Measurements from ENCODE around the gene MMP27. TPM values are rescaled to one million over a fixed set of nuclear protein-coding genes. Genes with fewer than 3 reads are reported as not detected.

Gene MMP27
- total and polyA plus RNA-seq, 2 donors (not counting 1 experiment from before 2014, with no cell fraction given), result not detected

- H4K20me1 ChIP-seq (ENCODE audit: control insufficient read depth, insufficient read depth, low read length, poor library complexity, severe bottlenecking), result no peaks in the 10 kb centered on the region
- ChIA-PET POLR2A (no interaction called here), CTCF (no interaction called here)
- Mint-ChIP-seq H3K27ac (no peak overlapping the region), H3K27me3 (peaks cover 35% of the 10 kb centered on the region), H3K4me1 (no peaks in the 10 kb centered on the region), H3K9me3 (ENCODE audit: insufficient read depth) (no peaks in the 10 kb centered on the region), H3K4me3 (no peak overlapping the region)
- no peak overlapping the region for H3K4me2 ChIP-seq (replicated peaks; ENCODE audit: low read depth, low read length, poor library complexity, severe bottlenecking)
- no peaks in the 10 kb centered on the region for H3K4me1 ChIP-seq (ENCODE audit: control insufficient read depth in 2 of 2, insufficient read depth in 2 of 2, low read length in 2 of 2)
- no peaks in the 10 kb centered on the region for H3K79me2 ChIP-seq (ENCODE audit: control insufficient read depth, insufficient read depth, low read length)
- H3K4me3 ChIP-seq (ENCODE audit: control extremely low read depth in 1 of 5, extremely low read depth in 1 of 5, insufficient read depth in 1 of 5, low read depth in 2 of 5, low read length in 4 of 5), result no peak overlapping the region
- DNase-seq, result no peak
- no peaks in the 10 kb centered on the region for H3K9me3 ChIP-seq (ENCODE audit: control extremely low read depth in 1 of 3, control insufficient read depth in 2 of 3, insufficient read depth in 1 of 3, low read length in 2 of 3)
- H3K27ac ChIP-seq (ENCODE audit: low read length in 2 of 2), result no peak overlapping the region
- H3K36me3 ChIP-seq (replicated peaks in 1 of 2; ENCODE audit: control extremely low read depth in 1 of 2, control insufficient read depth in 1 of 2, extremely low read depth in 1 of 2, insufficient read depth in 2 of 2, low read length in 1 of 2), result no peaks in the 10 kb centered on the region
- peaks cover 0 to 6% (median 2%) of the 10 kb centered on the region in 4 experiments for H3K27me3 ChIP-seq (replicated peaks in 1 of 4; ENCODE audit: control extremely low read depth in 1 of 4, control insufficient read depth in 3 of 4, insufficient read depth in 4 of 4, low read length in 3 of 4)
- intact Hi-C loops (cut with micrococcal nuclease), result no loop called here
- TF ChIP-seq EZH2 (IDR thresholded peaks at IDR 0.05; ENCODE audit: borderline replicate concordance, insufficient read depth, low read depth, low read length, poor library complexity, severe bottlenecking) (no peak), CTCF (IDR thresholded peaks at IDR 0.05) (no peak)
- 86% methylated on average over 1 of the region's 3 CpGs for WGBS (ENCODE audit: insufficient coverage)
- H3K9ac ChIP-seq (ENCODE audit: low read length), result no peak overlapping the region
- H2AFZ ChIP-seq (ENCODE audit: insufficient read depth, low read depth, low read length, poor library complexity, severe bottlenecking), result no peak overlapping the region
- no peak for ATAC-seq (ENCODE audit: low read depth)
Observed at GRCh38 chr11:102695201-102695600, 10.4 kb downstream of the MMP27 start.

DNA sequence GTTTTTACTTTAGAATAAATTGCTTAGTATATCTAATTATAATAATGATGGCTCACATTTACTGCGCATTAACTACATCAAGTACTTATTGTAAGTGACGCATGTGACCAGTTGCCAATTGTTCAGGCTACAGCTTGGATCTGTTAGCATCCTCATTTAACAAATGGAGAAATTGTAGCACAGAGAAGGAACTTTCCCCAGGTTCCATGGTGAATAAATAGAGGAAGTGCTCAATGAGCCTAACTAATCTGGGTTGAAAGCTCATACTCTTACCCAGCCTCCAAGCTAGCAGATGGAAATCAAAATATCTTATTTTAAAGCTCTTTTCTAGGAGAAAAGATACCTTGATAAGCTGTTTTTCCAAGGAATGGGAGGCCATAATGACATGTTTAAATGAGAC lies 19.8 kb downstream of the MMP27 start:
- H3K4me3 ChIP-seq (ENCODE audit: control extremely low read depth in 1 of 5, extremely low read depth in 1 of 5, insufficient read depth in 1 of 5, low read depth in 2 of 5, low read length in 4 of 5), result no peak overlapping the region
- H3K9ac ChIP-seq (ENCODE audit: low read length), result no peak overlapping the region
- H3K27me3 Mint-ChIP-seq, result peaks cover 19% of the 10 kb centered on the region
- ATAC-seq (ENCODE audit: low read depth) (no peak), DNase-seq (no peak)
- no peaks in the 10 kb centered on the region for H3K79me2 ChIP-seq (ENCODE audit: control insufficient read depth, insufficient read depth, low read length)
- no peak overlapping the region for H3K27ac ChIP-seq (ENCODE audit: low read length in 2 of 2)
- no CpG with 5 or more reads among the region's 2 CpGs for WGBS (ENCODE audit: insufficient coverage)
- no peak overlapping the region for H3K4me2 ChIP-seq (replicated peaks; ENCODE audit: low read depth, low read length, poor library complexity, severe bottlenecking)
- no peaks in the 10 kb centered on the region for H4K20me1 ChIP-seq (ENCODE audit: control insufficient read depth, insufficient read depth, low read length, poor library complexity, severe bottlenecking)
- no peaks in the 10 kb centered on the region for H3K36me3 ChIP-seq (replicated peaks in 1 of 2; ENCODE audit: control extremely low read depth in 1 of 2, control insufficient read depth in 1 of 2, extremely low read depth in 1 of 2, insufficient read depth in 2 of 2, low read length in 1 of 2)
- no peaks in the 10 kb centered on the region for H3K4me1 ChIP-seq (ENCODE audit: control insufficient read depth in 2 of 2, insufficient read depth in 2 of 2, low read length in 2 of 2)
- no peaks in the 10 kb centered on the region for H3K4me1 Mint-ChIP-seq
- peaks cover 2% of the 10 kb centered on the region for H3K9me3 Mint-ChIP-seq (ENCODE audit: insufficient read depth)
- ChIA-PET POLR2A (interaction anchor here (0.5 kb wide), 1 partner anchor 331 kb away, joined by 7 read pairs; no protein-coding TSS in a partner anchor), CTCF (no interaction called here)
- H3K4me3 Mint-ChIP-seq, result no peak overlapping the region
- peaks cover 0 to 3% (median 0%) of the 10 kb centered on the region in 4 experiments for H3K27me3 ChIP-seq (replicated peaks in 1 of 4; ENCODE audit: control extremely low read depth in 1 of 4, control insufficient read depth in 3 of 4, insufficient read depth in 4 of 4, low read length in 3 of 4)
- intact Hi-C loops (cut with micrococcal nuclease), result no loop called here
- H3K9me3 ChIP-seq (ENCODE audit: control extremely low read depth in 1 of 3, control insufficient read depth in 2 of 3, insufficient read depth in 1 of 3, low read length in 2 of 3), result no peaks in the 10 kb centered on the region
- TF ChIP-seq EZH2 (IDR thresholded peaks at IDR 0.05; ENCODE audit: borderline replicate concordance, insufficient read depth, low read depth, low read length, poor library complexity, severe bottlenecking) (no peak), CTCF (IDR thresholded peaks at IDR 0.05) (no peak)
- no peak overlapping the region for H2AFZ ChIP-seq (ENCODE audit: insufficient read depth, low read depth, low read length, poor library complexity, severe bottlenecking)
- H3K27ac Mint-ChIP-seq, result no peak overlapping the region

Measured in B cell (primary cell).